Caco-2 (cell line): ENCODE results near the gene SMIM24. TPM values are rescaled to one million over a fixed set of nuclear protein-coding genes. Genes with fewer than 3 reads are reported as not detected.

ENCODE experiments used
- BruUV-seq: library from RNA; stranded (reverse); fragments of 400-500 nt; replicated peaks from 2 replicates; lab custom pipeline; 2021; lab: Mats Ljungman, UMichigan
- CTCF ChIA-PET: fragments of 300-600 bp; sonication (Branson Sonifier 250); formaldehyde crosslinking; loops from one replicate; lab custom pipeline; 2022; ENCODE audit warnings: antibody characterized with exemption; lab: Charles Lee
- POLR2A ChIA-PET: fragments of 300-600 bp; sonication (Branson Sonifier 250); formaldehyde crosslinking; loops from one replicate; lab custom pipeline; 2022; ENCODE audit warnings: antibody characterized with exemption; lab: Charles Lee
- DNase-seq, 2 experiments: peaks; one replicate each; pipeline versions ENCODE4 v3.0.0 to v3.0.0-alpha.2; 2020 to 2022
- H3K27me3 ChIP-seq: replicated peaks from 2 replicates; pipeline ENCODE4 v1.6.0; 2011; ENCODE audit warnings: low read length; ENCODE audit not compliant: control insufficient read depth, insufficient read depth
- H3K36me3 ChIP-seq: 2 replicates; pipeline ENCODE4 v1.5.1; 2011; ENCODE audit warnings: low read length; ENCODE audit not compliant: control insufficient read depth, insufficient read depth
- H3K4me1 ChIP-seq: fragments of 250-450 bp; sonication (Bioruptor Pico); 2 replicates; pipeline ENCODE4 v1.5.1; 2020; ENCODE audit warnings: mild to moderate bottlenecking
- H3K4me3 ChIP-seq: 2 replicates; pipeline ENCODE4 v1.5.1; 2011; ENCODE audit warnings: low read depth, mild to moderate bottlenecking, control low read depth, low read length
- H3K9me3 ChIP-seq: fragments of 250-450 bp; sonication (Bioruptor Pico); 2 replicates; pipeline ENCODE4 v1.5.1; 2020; ENCODE audit warnings: mild to moderate bottlenecking, moderate library complexity
- H3K27ac Mint-ChIP-seq: one replicate; pipeline ENCODE4 v1.8.0; 2022; ENCODE audit warnings: mixed read lengths; ENCODE audit not compliant: unreplicated experiment
- H3K27me3 Mint-ChIP-seq: one replicate; pipeline ENCODE4 v1.8.0; 2022; ENCODE audit warnings: mixed read lengths; ENCODE audit not compliant: insufficient read depth, unreplicated experiment
- H3K36me3 Mint-ChIP-seq: one replicate; pipeline ENCODE4 v1.8.0; 2022; ENCODE audit warnings: mild to moderate bottlenecking, mixed read lengths; ENCODE audit not compliant: insufficient read depth, unreplicated experiment
- H3K4me1 Mint-ChIP-seq: one replicate; pipeline ENCODE4 v1.8.0; 2022; ENCODE audit warnings: low read depth, mixed read lengths; ENCODE audit not compliant: unreplicated experiment
- H3K4me3 Mint-ChIP-seq: one replicate; pipeline ENCODE4 v1.8.0; 2022; ENCODE audit warnings: mild to moderate bottlenecking, moderate library complexity, mixed read lengths; ENCODE audit not compliant: unreplicated experiment
- H3K9me3 Mint-ChIP-seq: one replicate; pipeline ENCODE4 v1.8.0; 2022; ENCODE audit warnings: mixed read lengths; ENCODE audit not compliant: unreplicated experiment
- intact Hi-C: fragments of 100-400 bp; cut with micrococcal nuclease; formaldehyde crosslinking; loops from one replicate; pipeline ENCODE4 v1.10.0; 2022; ENCODE audit not compliant: unreplicated experiment
- total RNA-seq: library from RNA; stranded (reverse); gene quantifications from 2 replicates; pipeline ENCODE4 v1.2.3, GENCODE V29; 2022
- TF ChIP-seq, protein P1 (sequence below), 2 experiments: fragments of 200-600 bp in 1 of 2; IDR thresholded peaks; 1 replicate in 1 of 2; 2 replicates in 1 of 2; pipeline versions ENCODE4 v1.5.1 to v1.8.0; 2011 to 2022; ENCODE audit warnings: antibody characterized with exemption in 1 of 2, control low read depth in 1 of 2, inconsistent platforms in 1 of 2, low read depth in 1 of 2, low read length in 1 of 2, mild to moderate bottlenecking in 1 of 2, moderate library complexity in 1 of 2; ENCODE audit not compliant: insufficient read depth in 1 of 2, severe bottlenecking in 1 of 2, unreplicated experiment in 1 of 2

Gene SMIM24
- total RNA-seq, 1 experiment from 2014 or later = 1.7 TPM

DNA sequence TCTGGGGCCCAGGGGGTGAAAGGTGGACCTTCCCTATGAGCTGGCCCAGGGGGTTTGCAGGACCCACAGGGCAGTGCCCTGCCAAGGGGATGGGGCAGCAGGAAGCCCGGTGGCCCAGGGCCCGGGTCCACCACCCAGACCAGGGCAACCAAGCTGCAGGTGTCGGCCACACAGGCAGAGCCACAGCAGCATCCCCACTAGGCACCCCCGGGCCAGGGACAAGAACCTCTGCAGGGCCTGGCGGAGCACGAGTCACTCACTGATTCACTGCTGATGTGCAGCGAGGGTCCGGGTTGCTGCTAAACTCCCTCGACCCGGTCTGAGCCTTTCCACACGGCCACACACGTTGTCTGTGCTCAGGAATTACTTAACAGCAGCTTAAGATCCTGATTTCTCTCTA lies 34.6 kb upstream of the SMIM24 start:
- Mint-ChIP-seq H3K27ac (no peak overlapping the region), H3K36me3 (peaks cover 22% of the 10 kb centered on the region), H3K27me3 (no peaks in the 10 kb centered on the region), H3K4me3 (no peak overlapping the region), H3K4me1 (no peaks in the 10 kb centered on the region), H3K9me3 (no peaks in the 10 kb centered on the region)
- BruUV-seq = no TSS peak
- Histone ChIP-seq H3K27me3 (no peaks in the 10 kb centered on the region), H3K9me3 (no peaks in the 10 kb centered on the region), H3K36me3 (no peaks in the 10 kb centered on the region; the same call in 1 of the 2 replicates), H3K4me1 (no peaks in the 10 kb centered on the region), H3K4me3 (no peak overlapping the region)
- ChIA-PET POLR2A (no interaction called here), CTCF (no interaction called here)
- no peak for DNase-seq
- TF ChIP-seq, protein P1, sequence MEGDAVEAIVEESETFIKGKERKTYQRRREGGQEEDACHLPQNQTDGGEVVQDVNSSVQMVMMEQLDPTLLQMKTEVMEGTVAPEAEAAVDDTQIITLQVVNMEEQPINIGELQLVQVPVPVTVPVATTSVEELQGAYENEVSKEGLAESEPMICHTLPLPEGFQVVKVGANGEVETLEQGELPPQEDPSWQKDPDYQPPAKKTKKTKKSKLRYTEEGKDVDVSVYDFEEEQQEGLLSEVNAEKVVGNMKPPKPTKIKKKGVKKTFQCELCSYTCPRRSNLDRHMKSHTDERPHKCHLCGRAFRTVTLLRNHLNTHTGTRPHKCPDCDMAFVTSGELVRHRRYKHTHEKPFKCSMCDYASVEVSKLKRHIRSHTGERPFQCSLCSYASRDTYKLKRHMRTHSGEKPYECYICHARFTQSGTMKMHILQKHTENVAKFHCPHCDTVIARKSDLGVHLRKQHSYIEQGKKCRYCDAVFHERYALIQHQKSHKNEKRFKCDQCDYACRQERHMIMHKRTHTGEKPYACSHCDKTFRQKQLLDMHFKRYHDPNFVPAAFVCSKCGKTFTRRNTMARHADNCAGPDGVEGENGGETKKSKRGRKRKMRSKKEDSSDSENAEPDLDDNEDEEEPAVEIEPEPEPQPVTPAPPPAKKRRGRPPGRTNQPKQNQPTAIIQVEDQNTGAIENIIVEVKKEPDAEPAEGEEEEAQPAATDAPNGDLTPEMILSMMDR (IDR thresholded peaks at IDR 0.05; ENCODE audit: insufficient read depth in 1 of 2, low read depth in 1 of 2, low read length in 1 of 2, severe bottlenecking in 1 of 2, unreplicated experiment in 1 of 2) = no peak
- intact Hi-C loops = no loop called here

DNA sequence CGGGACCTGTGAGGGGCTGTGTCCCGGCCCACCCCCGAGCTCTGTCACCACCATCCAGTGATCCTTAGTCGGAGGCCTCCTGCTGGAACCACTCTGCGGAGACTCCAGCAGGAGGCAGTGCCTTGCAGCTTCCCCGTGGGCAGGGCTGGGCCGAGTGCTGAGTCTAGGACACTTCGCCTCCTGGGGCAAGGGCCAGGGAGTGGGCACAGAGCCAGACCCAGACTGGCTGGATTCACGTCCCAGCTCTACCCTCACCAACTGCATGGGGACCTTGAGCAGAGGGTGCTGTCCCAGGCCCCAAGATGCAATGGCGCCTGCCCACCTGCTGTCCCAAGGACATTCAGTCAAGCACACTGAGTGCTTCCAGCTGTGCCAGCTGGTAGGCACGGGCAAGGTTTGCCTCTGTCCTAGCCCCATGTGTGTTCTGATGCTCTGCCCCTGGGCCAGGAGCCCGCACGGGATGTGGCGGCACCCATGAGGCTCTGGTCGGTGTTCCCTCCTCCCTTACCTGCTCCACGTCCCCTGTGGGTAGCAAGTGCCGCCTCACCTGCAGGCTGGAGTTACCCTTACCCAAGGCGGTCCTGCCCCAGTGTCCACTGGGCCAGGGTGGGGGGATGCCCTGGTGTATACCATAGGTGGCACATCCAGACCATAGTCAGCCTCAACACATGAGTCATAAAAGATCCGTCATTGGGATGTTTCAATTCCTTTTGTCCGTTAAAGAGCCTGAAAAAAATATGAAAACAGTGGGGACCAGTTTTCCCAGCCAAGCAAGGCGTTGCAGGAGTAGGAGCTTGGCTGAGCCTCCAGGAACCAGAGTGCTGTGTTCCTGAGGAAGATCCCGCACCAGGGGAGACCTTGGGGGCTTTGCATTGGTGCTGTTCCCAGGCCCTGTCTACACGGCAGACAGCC lies 33.2 kb upstream of the SMIM24 start:
- ChIA-PET POLR2A (no interaction called here), CTCF (no interaction called here)
- intact Hi-C loops = no loop called here
- no peaks in the 10 kb centered on the region for H3K4me1 Mint-ChIP-seq
- no peak overlapping the region for H3K27ac Mint-ChIP-seq
- peaks cover 1% of the 10 kb centered on the region for H3K36me3 ChIP-seq
- TF ChIP-seq, protein P1 (IDR thresholded peaks at IDR 0.05; ENCODE audit: insufficient read depth in 1 of 2, low read depth in 1 of 2, low read length in 1 of 2, severe bottlenecking in 1 of 2, unreplicated experiment in 1 of 2) = no peak
- no peak overlapping the region for H3K4me3 Mint-ChIP-seq
- no peak overlapping the region for H3K4me3 ChIP-seq
- no peaks in the 10 kb centered on the region for H3K4me1 ChIP-seq
- no peaks in the 10 kb centered on the region for H3K9me3 ChIP-seq
- H3K9me3 Mint-ChIP-seq = no peaks in the 10 kb centered on the region
- no peak for DNase-seq
- BruUV-seq = no TSS peak
- H3K27me3 ChIP-seq = no peaks in the 10 kb centered on the region
- peaks cover 25% of the 10 kb centered on the region for H3K36me3 Mint-ChIP-seq
- H3K27me3 Mint-ChIP-seq = no peaks in the 10 kb centered on the region

DNA sequence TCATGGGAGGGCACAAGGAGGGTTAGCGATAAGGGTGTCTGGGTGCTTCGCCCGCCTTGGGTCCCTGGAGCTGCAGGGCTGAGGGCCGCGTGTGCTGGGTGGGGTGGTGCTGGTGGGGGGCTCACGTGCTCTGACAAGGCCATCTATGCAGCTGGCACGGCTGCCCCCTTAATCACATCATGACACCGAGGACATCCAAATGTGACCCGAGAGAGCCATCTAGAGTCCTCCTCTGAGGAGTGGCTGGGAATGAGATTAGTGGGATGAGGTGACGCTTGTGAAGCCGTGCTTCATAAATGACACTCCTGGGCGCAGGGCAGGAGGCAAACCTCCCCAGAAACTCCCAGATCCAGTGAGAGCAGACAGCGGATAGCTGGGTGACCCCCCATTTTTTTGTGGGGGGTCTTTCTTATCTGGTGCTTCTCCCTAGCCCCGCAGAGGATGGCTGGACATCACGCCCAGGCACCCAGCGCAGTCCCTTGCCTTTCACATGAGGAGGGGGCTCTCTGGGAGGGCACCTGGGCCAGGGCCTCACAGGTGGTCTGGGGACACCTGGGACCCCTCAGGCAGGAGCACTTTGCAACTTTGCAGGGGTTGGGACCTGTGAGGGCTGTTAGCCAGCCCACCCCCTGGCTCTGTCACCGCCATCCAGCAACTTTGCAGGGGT lies 32.4 kb upstream of the SMIM24 start:
- Mint-ChIP-seq H3K9me3 (no peaks in the 10 kb centered on the region), H3K4me1 (no peaks in the 10 kb centered on the region), H3K27ac (no peak overlapping the region), H3K4me3 (no peak overlapping the region), H3K36me3 (peaks cover 25% of the 10 kb centered on the region), H3K27me3 (no peaks in the 10 kb centered on the region)
- no peak for DNase-seq
- intact Hi-C loops = no loop called here
- TF ChIP-seq, protein P1 (IDR thresholded peaks at IDR 0.05; ENCODE audit: insufficient read depth in 1 of 2, low read depth in 1 of 2, low read length in 1 of 2, severe bottlenecking in 1 of 2, unreplicated experiment in 1 of 2) = no peak
- no peaks in the 10 kb centered on the region for H3K27me3 ChIP-seq
- peaks cover 1% of the 10 kb centered on the region for H3K36me3 ChIP-seq
- H3K9me3 ChIP-seq = no peaks in the 10 kb centered on the region
- ChIA-PET CTCF (no interaction called here), POLR2A (no interaction called here)
- H3K4me1 ChIP-seq = no peaks in the 10 kb centered on the region; the same call in 1 of the 2 replicates
- no TSS peak for BruUV-seq
- H3K4me3 ChIP-seq = no peak overlapping the region
